Esophagus (tissue), 2 donors: Measurements from ENCODE around the gene LRRC19. TPM values are rescaled to one million over a fixed set of nuclear protein-coding genes. Genes with fewer than 3 reads are reported as not detected.

Experiments
- H3K27ac ChIP-seq, 2 donors: one replicate each; pipeline ENCODE4 v1.5.1; 2013; ENCODE audit warnings: low read depth in 2 of 2, mild to moderate bottlenecking in 2 of 2, inconsistent platforms in 1 of 2, low read length in 1 of 2, moderate library complexity in 1 of 2
- H3K27me3 ChIP-seq, 2 donors: one replicate each; pipeline ENCODE4 v1.6.1; 2013; ENCODE audit warnings: low read length in 2 of 2, control low read depth in 1 of 2, mild to moderate bottlenecking in 1 of 2; ENCODE audit not compliant: insufficient read depth in 2 of 2, control insufficient read depth in 1 of 2
- H3K36me3 ChIP-seq, 2 donors: one replicate each; pipeline ENCODE4 v1.6.1; 2013; ENCODE audit warnings: low read length in 1 of 2; ENCODE audit not compliant: control insufficient read depth in 2 of 2, insufficient read depth in 2 of 2
- H3K4me1 ChIP-seq, 2 donors: one replicate each; pipeline ENCODE4 v1.6.1; 2013; ENCODE audit warnings: low read length in 1 of 2; ENCODE audit not compliant: control insufficient read depth in 2 of 2, insufficient read depth in 2 of 2
- H3K4me3 ChIP-seq, 2 donors: one replicate each; pipeline ENCODE4 v1.5.1; 2013; ENCODE audit warnings: low read length in 2 of 2, mild to moderate bottlenecking in 2 of 2, low read depth in 1 of 2, moderate library complexity in 1 of 2
- H3K9me3 ChIP-seq, 2 donors: one replicate each; pipeline ENCODE4 v1.6.1; 2013; ENCODE audit warnings: mild to moderate bottlenecking in 2 of 2, low read depth in 1 of 2, low read length in 1 of 2, moderate library complexity in 1 of 2; ENCODE audit not compliant: control insufficient read depth in 2 of 2, insufficient read depth in 1 of 2
- WGBS, 2 donors: extraction: QIAGEN DNeasy Blood & Tissue Kit; methylation state at CpG; one replicate each; pipeline ENCODE4 v1.1.7; 2013; 5-methylcytosine and 5-hydroxymethylcytosine counted together
- polyA plus RNA-seq, 2 donors: library from polyadenylated mRNA; stranded (reverse); fragments of 200-250 nt; gene quantifications; one replicate each; pipeline ENCODE4 v1.2.3, GENCODE V29; 2013
- donor health status: healthy with polysubstance abuse.
- donor health status: Bipolar disorder and iron deficiency.

LRRC19 gene
- polyA plus RNA-seq, 2 donors = not detected

DNA sequence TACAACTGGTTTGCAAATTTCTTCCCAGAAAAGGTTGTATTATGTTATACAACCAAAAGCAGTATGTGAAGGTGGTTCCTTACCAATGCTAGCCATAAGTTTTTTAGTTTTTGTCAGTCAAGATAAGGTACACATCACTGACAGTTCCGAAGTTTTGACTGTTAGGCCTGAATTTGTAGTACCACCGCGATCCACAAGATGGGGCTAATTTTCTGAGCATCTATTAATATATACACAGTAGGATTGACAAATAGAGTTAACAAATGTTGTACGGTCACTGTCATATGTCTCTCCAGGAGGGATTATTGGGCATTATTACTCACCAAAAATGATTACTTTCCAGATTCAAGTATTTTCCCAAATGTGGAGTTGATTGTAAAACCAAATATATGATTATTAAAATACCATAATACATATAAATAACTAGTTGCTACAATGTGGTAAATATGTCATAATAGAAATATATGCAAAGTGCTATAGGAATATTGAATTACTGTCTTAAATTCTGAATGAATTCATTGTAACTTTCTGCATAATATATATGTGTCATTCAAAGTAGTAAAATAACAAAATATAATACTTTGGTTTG is 28.4 kb upstream of the LRRC19 start:
- Histone ChIP-seq H3K27me3 (no peaks in the 10 kb centered on the region), H3K9me3 (no peaks in the 10 kb centered on the region), H3K4me3 (no peak overlapping the region), H3K36me3 (peaks cover 4 to 5% of the 10 kb centered on the region in 2 donors), H3K27ac (no peak overlapping the region), H3K4me1 (no peaks in the 10 kb centered on the region)
- WGBS, 2 donors = 9 to 12% methylated on average over 4 of the region's 4 CpGs

DNA sequence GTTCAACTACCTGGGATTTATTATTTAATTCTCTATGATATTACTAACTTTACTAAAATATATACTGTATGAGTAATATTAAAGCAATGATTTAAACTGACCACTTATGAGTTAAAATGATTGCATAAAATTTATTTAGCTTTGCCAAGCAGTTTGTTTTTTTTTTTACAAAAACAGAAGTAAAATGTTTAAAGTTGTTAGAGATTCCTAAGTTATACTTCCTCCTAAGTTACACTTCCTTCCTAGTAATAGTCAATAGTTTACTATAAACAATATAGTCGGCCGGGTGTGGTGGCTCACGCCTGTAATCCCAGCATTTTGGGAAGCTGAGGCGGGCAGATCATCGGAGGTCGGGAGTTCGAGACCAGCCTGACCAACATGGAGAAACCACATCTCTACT is 23.7 kb upstream of the LRRC19 start:
- no peaks in the 10 kb centered on the region for H3K4me1 ChIP-seq
- no peak overlapping the region for H3K4me3 ChIP-seq
- 89 to 92% methylated on average over 7 of the region's 7 CpGs for WGBS, 2 donors
- H3K27me3 ChIP-seq = no peaks in the 10 kb centered on the region
- peaks cover 0 to 4% of the 10 kb centered on the region in 2 donors for H3K36me3 ChIP-seq
- no peaks in the 10 kb centered on the region for H3K9me3 ChIP-seq
- no peak overlapping the region for H3K27ac ChIP-seq

DNA sequence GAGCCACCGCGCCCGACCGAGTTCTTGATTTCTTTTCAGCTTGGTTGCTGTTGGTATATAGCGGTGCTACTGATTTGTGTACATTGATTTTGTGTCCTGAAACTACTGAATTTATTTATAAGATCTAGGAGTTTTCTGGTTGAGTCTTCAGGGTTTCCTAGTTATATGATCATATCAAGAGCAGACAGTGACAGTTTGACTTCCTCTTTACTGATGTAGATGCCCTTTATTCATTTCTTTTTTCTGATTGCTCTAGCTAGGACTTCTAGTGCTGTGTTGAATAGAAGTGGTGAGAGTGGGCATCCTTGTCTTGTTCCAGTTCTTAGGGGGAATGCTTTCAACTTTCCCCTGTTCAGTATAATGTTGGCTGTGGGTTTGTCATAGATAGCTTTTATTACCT is 17.4 kb upstream of the LRRC19 start:
- Histone ChIP-seq H3K27me3 (no peaks in the 10 kb centered on the region), H3K4me1 (no peaks in the 10 kb centered on the region), H3K27ac (no peak overlapping the region), H3K4me3 (no peak overlapping the region), H3K36me3 (peaks cover 3% of the 10 kb centered on the region in 2 donors), H3K9me3 (no peaks in the 10 kb centered on the region)
- WGBS, 2 donors = 87 to 97% methylated on average over 5 of the region's 5 CpGs

DNA sequence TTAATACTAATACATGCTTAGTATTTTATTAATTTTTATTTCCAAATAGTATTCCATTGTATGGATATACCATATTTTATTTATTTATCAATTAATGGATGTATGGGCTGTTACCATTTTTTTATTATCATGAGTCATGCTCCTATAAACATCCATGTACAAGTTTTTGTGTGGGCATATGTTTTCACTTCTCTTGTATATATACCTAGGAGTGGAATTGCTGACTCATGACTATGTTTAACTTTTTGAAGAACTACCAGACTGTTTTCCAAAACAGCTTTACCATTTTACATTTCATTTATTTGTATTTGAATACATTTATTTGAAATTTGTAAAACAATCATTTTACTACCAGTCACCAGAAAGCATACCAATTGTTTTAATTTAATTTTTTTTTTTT is 14.1 kb upstream of the LRRC19 start:
- no peaks in the 10 kb centered on the region for H3K27me3 ChIP-seq
- H3K4me3 ChIP-seq = no peak overlapping the region
- no peaks in the 10 kb centered on the region for H3K9me3 ChIP-seq
- peaks cover 3% of the 10 kb centered on the region in 2 donors for H3K36me3 ChIP-seq
- no peaks in the 10 kb centered on the region for H3K4me1 ChIP-seq
- H3K27ac ChIP-seq = no peak overlapping the region

DNA sequence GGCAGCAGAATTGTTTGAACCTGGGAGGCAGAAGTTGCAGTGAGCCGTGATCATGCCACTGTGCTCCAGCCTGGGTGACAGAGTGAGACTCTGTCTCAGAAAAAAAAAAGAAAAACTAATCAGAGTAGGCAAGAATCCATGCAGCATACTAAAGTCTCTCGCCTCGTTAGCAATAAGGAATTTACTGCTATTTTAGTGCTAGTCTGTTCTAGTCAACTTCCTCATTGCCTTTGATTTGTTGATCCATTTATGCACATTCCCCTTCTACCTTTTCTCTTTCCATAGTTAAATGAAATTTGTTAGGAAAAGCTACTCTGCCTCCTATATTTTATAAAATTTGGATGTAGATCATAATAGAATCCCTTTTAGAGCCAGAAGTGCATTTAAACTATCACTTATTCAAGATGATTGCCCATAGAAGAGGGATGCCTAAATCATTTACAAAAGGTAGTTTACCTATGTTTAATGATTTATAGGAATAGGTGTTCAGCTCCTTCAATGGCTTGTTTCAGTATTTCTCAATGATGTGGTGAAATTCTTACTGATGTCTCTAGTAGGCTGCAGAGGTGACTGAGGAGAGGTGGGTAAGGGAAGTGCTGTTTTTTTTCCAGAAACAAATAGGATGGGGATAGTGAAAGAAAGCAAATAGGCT is 1.9 kb downstream of the LRRC19 start:
- Histone ChIP-seq H3K27ac (no peak overlapping the region), H3K4me1 (no peaks in the 10 kb centered on the region), H3K36me3 (no peaks in the 10 kb centered on the region), H3K4me3 (no peak overlapping the region), H3K9me3 (no peaks in the 10 kb centered on the region), H3K27me3 (no peaks in the 10 kb centered on the region)
- 68% methylated on average over 3 of the region's 3 CpGs for WGBS, 2 donors

DNA sequence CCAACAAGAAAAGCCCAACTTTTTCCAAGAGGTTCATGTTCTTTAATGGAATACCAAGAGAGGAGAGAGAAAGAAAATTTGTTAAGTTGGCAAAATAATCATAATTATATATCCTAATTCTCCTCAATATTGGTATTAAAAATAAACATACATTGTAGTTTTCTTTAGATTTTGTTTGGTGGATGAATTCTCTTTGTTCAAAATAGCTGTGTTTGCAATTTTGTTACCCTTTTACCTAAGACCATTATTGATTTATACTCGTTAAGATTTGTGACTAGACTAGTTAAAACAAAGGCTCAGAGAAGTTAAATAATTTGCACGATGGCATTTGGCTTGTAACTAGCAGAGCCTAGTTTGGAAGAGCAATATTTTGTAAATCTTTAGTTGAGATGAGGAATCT is 9.7 kb downstream of the LRRC19 start:
- WGBS, 2 donors = 81 to 83% methylated on average over 2 of the region's 2 CpGs
- Histone ChIP-seq H3K9me3 (no peaks in the 10 kb centered on the region), H3K4me3 (no peak overlapping the region), H3K27ac (no peak overlapping the region), H3K4me1 (no peaks in the 10 kb centered on the region), H3K36me3 (no peaks in the 10 kb centered on the region), H3K27me3 (no peaks in the 10 kb centered on the region)

DNA sequence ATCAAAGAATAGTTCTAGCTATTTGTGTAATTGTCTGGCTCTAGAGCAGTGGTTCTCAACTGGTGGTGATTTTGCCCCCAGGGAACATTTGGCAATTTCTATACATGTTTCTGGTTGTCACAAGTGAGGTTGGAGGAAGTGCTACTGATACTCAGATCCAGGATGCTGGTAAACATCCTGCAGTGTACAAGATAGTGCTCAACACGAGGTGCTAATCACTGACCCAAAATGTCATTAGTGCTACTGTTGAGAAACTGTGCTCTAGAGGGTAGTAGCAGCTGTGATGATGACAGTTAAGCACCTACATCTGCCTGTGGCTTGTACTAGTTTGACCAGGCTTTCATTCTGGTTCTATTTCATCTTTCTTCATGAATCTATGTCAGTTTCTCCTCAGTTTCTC is 22.1 kb downstream of the LRRC19 start:
- WGBS, 2 donors = 30 to 51% methylated on average over 1 of the region's 1 CpG
- Histone ChIP-seq H3K9me3 (no peaks in the 10 kb centered on the region), H3K36me3 (no peaks in the 10 kb centered on the region), H3K27ac (no peak overlapping the region), H3K4me1 (no peaks in the 10 kb centered on the region), H3K4me3 (no peak overlapping the region), H3K27me3 (no peaks in the 10 kb centered on the region)

DNA sequence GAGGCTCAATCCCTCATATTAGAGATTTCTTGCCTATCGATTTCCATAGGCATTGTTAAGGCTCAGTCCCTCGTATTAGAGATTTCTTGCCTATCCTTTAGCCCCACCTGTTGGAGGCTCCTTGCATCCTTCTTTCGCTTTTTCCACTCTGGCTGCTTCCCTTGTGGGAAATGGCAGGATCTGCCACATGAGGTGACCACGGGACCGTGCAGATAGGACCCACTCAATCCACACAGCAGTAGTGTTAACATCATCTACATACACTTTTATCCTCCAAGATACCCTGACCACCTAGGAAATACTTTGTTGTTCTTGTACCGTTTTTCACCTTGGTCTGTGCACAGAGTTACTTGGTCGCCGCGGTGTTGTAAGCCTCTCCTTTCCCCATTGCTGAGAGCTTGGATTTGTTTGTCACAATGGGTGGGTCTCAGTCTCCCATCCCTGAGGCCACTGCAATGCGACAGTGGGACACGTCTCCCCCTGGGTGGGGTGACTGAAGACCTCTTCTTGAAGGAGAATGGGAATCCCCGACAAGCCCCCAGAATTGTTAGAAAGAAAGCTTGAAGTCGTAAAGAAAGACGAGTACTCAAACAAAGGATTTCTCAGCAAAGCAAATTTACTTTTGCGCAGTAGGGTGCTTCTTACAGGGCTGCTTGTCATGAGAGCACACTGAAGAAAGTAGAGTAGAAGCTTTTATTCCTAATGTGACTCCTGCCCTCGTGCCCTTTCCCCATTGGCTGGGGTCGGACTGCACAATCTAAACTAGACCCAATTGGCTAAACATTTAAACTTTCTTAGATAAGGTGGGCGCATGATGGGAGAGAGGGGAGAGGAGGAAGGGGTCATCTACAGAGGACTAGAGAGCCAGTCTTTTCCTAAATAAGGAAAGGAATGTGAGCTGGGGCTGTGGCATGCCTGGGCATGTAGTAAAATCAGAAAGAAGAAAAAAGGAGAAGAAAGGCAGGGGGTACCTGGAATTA is 29.5 kb downstream of the LRRC19 start:
- Histone ChIP-seq H3K4me3 (no peak overlapping the region), H3K4me1 (no peaks in the 10 kb centered on the region), H3K9me3 (no peaks in the 10 kb centered on the region), H3K27ac (no peak overlapping the region), H3K27me3 (no peaks in the 10 kb centered on the region), H3K36me3 (no peaks in the 10 kb centered on the region)
- WGBS, 2 donors = 83 to 90% methylated on average over 18 of the region's 18 CpGs

DNA sequence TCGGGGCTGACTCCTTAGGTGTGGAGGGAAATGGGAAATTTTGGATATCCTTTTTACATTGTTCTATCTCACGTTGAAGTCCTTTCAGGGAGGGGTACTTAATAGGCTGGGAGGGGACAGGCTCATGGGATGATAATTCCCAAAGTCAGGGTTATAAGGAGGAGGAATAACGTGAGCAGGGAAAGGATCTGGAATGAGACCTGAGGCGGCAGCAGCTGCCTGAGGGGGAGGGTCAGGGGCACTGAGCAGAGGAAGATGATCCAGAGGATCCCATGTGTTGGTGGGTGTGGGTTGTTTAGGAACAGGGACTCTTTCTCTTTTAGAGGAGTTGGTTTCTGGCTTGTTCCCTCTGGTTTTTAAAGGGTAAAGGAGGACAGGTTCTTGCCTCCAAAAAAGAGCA is 30.5 kb downstream of the LRRC19 start:
- WGBS, 2 donors = 87 to 90% methylated on average over 4 of the region's 4 CpGs
- Histone ChIP-seq H3K9me3 (no peaks in the 10 kb centered on the region), H3K36me3 (no peaks in the 10 kb centered on the region), H3K4me3 (no peak overlapping the region), H3K27me3 (no peaks in the 10 kb centered on the region), H3K4me1 (no peaks in the 10 kb centered on the region), H3K27ac (no peak overlapping the region)
